GM19238 (cell line): ENCODE measurements around the gene TUBA4A.
A peak's percentile ranks its signal among the peaks of the same experiment; 100 is the strongest.
"Not testable (repeated sequence)": the region's sequence is repeated elsewhere in the genome, so short reads cannot be mapped to it uniquely, and the experiment has no call there.

ENCODE experiments used
- DNase-seq: peaks from one replicate; pipeline ENCODE4 v3.0.0; 2011; ENCODE audit warnings: low spot score; ENCODE audit not compliant: insufficient read length

TUBA4A gene

GRCh38 chr2:219268294-219268693 is 14.6 kb upstream of the TUBA4A start:
- no peak for DNase-seq

GRCh38 chr2:219266886-219267285 is 13.2 kb upstream of the TUBA4A start:
- DNase-seq, result no peak

- DNase-seq, result no peak
Observed at GRCh38 chr2:219266232-219266631, 12.5 kb upstream of the TUBA4A start.

GRCh38 chr2:219261024-219261855 is 7.5 kb upstream of the TUBA4A start:
- DNase-seq, result no peak

GRCh38 chr2:219258942-219259341 is 5.2 kb upstream of the TUBA4A start:
- DNase-seq, result not testable (repeated sequence)

GRCh38 chr2:219254590-219255201 is 978 bp upstream of the TUBA4A start:
- DNase-seq, result no peak

GRCh38 chr2:219252900-219253752 is 592 bp downstream of the TUBA4A start, which contains the start of gene TUBA4B:
Gene TUBA4B, plus strand, starts transcription at chr2:219253243. Its CDS starts 165 bp downstream, at chr2:219253408.
- DNase-seq, result peak; percentile 57

- no peak for DNase-seq
Observed at GRCh38 chr2:219252570-219252899, 1.2 kb downstream of the TUBA4A start.

GRCh38 chr2:219252084-219252483 is 1.6 kb downstream of the TUBA4A start:
- no peak for DNase-seq

- no peak for DNase-seq
Observed at GRCh38 chr2:219251656-219252055, 2.1 kb downstream of the TUBA4A start.

GRCh38 chr2:219250049-219250781 is 3.5 kb downstream of the TUBA4A start:
- no peak for DNase-seq

- peak; percentile 63 for DNase-seq
Observed at GRCh38 chr2:219249203-219249980, 4.3 kb downstream of the TUBA4A start.

- DNase-seq, result no peak
Observed at GRCh38 chr2:219248845-219249202, 4.9 kb downstream of the TUBA4A start.

GRCh38 chr2:219247678-219248642 is 5.8 kb downstream of the TUBA4A start:
- no peak for DNase-seq

- DNase-seq, result no peak
Observed at GRCh38 chr2:219246559-219246958, 7.2 kb downstream of the TUBA4A start.

- no peak for DNase-seq
Observed at GRCh38 chr2:219245899-219246230, 7.9 kb downstream of the TUBA4A start.

GRCh38 chr2:219245148-219245898 is 8.4 kb downstream of the TUBA4A start, which contains the start of the genes GLB1L and STK16:
Gene GLB1L, minus strand, starts transcription at chr2:219245444. Its CDS starts 1,871 bp downstream, at chr2:219243573.
Gene STK16, plus strand, starts transcription at chr2:219245479. Its CDS starts 521 bp downstream, at chr2:219246000.
- DNase-seq, result peak; percentile 96

GRCh38 chr2:219244789-219245147 is 8.9 kb downstream of the TUBA4A start:
- DNase-seq, result no peak
